Measurements from ENCODE around the gene GSG1L.

GSG1L gene

GRCh38 chr16:28062847-28063521 is 530 bp downstream of the GSG1L start:
- DNase-seq (ENCODE audit: low read depth) = no peak

GRCh38 chr16:28062261-28062846 is 1.2 kb downstream of the GSG1L start:
- DNase-seq (ENCODE audit: low read depth) = no peak

GRCh38 chr16:28061352-28062101 is 2.0 kb downstream of the GSG1L start:
- DNase-seq (ENCODE audit: low read depth) = no peak

GRCh38 chr16:28059841-28060575 is 3.5 kb downstream of the GSG1L start:
- no peak for DNase-seq (ENCODE audit: low read depth)

- no peak for DNase-seq (ENCODE audit: low read depth)
These were observed 4.5 kb downstream of the GSG1L start for GRCh38 chr16:28058839-28059589.

- no peak for DNase-seq (ENCODE audit: low read depth)
These were observed 5.6 kb downstream of the GSG1L start for GRCh38 chr16:28057949-28058348.

GRCh38 chr16:28053461-28053860 is 10.1 kb downstream of the GSG1L start:
- no peak for DNase-seq (ENCODE audit: low read depth)

GRCh38 chr16:28052274-28053128 is 11.0 kb downstream of the GSG1L start:
- no peak for DNase-seq (ENCODE audit: low read depth)

GRCh38 chr16:28051486-28051885 is 12.0 kb downstream of the GSG1L start:
- DNase-seq (ENCODE audit: low read depth) = no peak

- DNase-seq (ENCODE audit: low read depth) = no peak
These were observed 20.7 kb downstream of the GSG1L start for GRCh38 chr16:28042811-28043210.

- no peak for DNase-seq (ENCODE audit: low read depth)
These were observed 21.9 kb downstream of the GSG1L start for GRCh38 chr16:28041615-28042014.

GRCh38 chr16:28040039-28040438 is 23.5 kb downstream of the GSG1L start:
- DNase-seq (ENCODE audit: low read depth) = no peak

- DNase-seq (ENCODE audit: low read depth) = no peak
These were observed 24.0 kb downstream of the GSG1L start for GRCh38 chr16:28039493-28039892.

GRCh38 chr16:28038409-28038808 is 25.1 kb downstream of the GSG1L start:
- DNase-seq (ENCODE audit: low read depth) = no peak

- DNase-seq (ENCODE audit: low read depth) = no peak
These were observed 27.6 kb downstream of the GSG1L start for GRCh38 chr16:28035866-28036393.

- DNase-seq (ENCODE audit: low read depth) = no peak
These were observed 29.6 kb downstream of the GSG1L start for GRCh38 chr16:28033870-28034269.

GRCh38 chr16:28029387-28030002 is 34.0 kb downstream of the GSG1L start:
- DNase-seq (ENCODE audit: low read depth) = no peak

GRCh38 chr16:28027055-28027454 is 36.5 kb downstream of the GSG1L start:
- DNase-seq (ENCODE audit: low read depth) = no peak

GRCh38 chr16:28025631-28026030 is 37.9 kb downstream of the GSG1L start:
- DNase-seq (ENCODE audit: low read depth) = no peak

- DNase-seq (ENCODE audit: low read depth) = no peak
These were observed 44.3 kb downstream of the GSG1L start for GRCh38 chr16:28019218-28019617.

Data from stimulated activated CD8-positive, alpha-beta memory T cell treated with anti-CD3 and anti-CD28 coated beads, Interleukin-7, amount 100 ng/mL, for 24 hours (primary cell).